Skin of body (tissue), 2 donors: ENCODE results near the gene KLHL22. TPM values are rescaled to one million over a fixed set of nuclear protein-coding genes. Genes with fewer than 3 reads are reported as not detected.

ENCODE experiments used
- DNase-seq: peaks from one replicate; lab custom pipeline; 2025; lab: John Stamatoyannopoulos, UW
- total RNA-seq: library from RNA; depleted of rRNA; stranded (reverse); fragments of >200 nt; gene quantifications from one replicate; pipeline ENCODE4 v1.2.3, GENCODE V29; 2014

The KLHL22 gene
- total RNA-seq, 1 donor from 2014 or later: 31.0 TPM

GRCh38 chr22:20434773-20435172, 60.8 kb downstream of the KLHL22 start:
- DNase-seq: no peak

- DNase-seq: no peak
Measured at GRCh38 chr22:20434264-20434751, 61.3 kb downstream of the KLHL22 start.

- DNase-seq: no peak
Measured at GRCh38 chr22:20433686-20434241, 61.8 kb downstream of the KLHL22 start.

- no peak for DNase-seq
Measured at GRCh38 chr22:20433191-20433590, 62.4 kb downstream of the KLHL22 start.

GRCh38 chr22:20432244-20432686, 63.3 kb downstream of the KLHL22 start:
- no peak for DNase-seq

GRCh38 chr22:20431511-20432192, 63.9 kb downstream of the KLHL22 start:
- DNase-seq: no peak

GRCh38 chr22:20430720-20431510, 64.7 kb downstream of the KLHL22 start:
- DNase-seq: no peak

- no peak for DNase-seq
Measured at GRCh38 chr22:20430101-20430719, 65.4 kb downstream of the KLHL22 start.

GRCh38 chr22:20429254-20430100, 66.1 kb downstream of the KLHL22 start:
- DNase-seq: no peak

- DNase-seq: no peak
Measured at GRCh38 chr22:20428496-20429253, 66.9 kb downstream of the KLHL22 start.

GRCh38 chr22:20427945-20428417, 67.6 kb downstream of the KLHL22 start:
- no peak for DNase-seq

- no peak for DNase-seq
Measured at GRCh38 chr22:20427104-20427944, 68.3 kb downstream of the KLHL22 start.

- DNase-seq: no peak
Measured at GRCh38 chr22:20426259-20426615, 69.4 kb downstream of the KLHL22 start.

- DNase-seq: no peak
Measured at GRCh38 chr22:20425566-20426258, 69.9 kb downstream of the KLHL22 start.

GRCh38 chr22:20424932-20425565, 70.5 kb downstream of the KLHL22 start:
- no peak for DNase-seq

- no peak for DNase-seq
Measured at GRCh38 chr22:20424568-20424931, 71.0 kb downstream of the KLHL22 start.

- no peak for DNase-seq
Measured at GRCh38 chr22:20423906-20424551, 71.6 kb downstream of the KLHL22 start.
